Measurements from ENCODE around the gene PPP4R4.

DNA sequence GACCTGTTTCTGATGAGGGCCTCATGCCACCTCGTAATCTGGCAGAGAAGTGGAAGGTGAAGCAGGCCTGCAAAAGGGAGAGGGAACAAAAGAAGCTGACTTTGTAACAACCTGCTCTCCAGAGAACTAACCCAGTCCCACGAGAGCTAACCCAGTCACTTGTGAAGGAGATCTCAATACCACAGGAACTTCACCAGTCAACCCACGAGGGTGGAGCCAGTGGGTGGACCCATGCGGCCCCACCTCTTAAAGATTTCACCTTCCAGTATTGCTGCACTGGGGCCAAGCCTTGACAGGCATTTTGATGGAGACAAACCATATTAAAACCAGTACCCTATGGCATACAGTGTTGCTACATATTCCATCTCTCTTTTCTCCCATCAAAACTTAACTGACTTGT lies 63.9 kb downstream of the PPP4R4 start:
- TF ChIP-seq EZH2 (IDR thresholded peaks at IDR 0.05; ENCODE audit: insufficient read depth, poor library complexity, severe bottlenecking): no peak
- no peak for TF ChIP-seq EZH2phosphoT487 (IDR thresholded peaks at IDR 0.05; ENCODE audit: insufficient read depth, low read depth)

Data from GM23248 (cell line).